ENCODE results near the gene PEAK3. TPM values are rescaled to one million over a fixed set of nuclear protein-coding genes. Genes with fewer than 3 reads are reported as not detected.

Gene PEAK3
- total RNA-seq, 2 experiments from 2014 or later, result not detected

- CTCF ChIA-PET, result no interaction called here
- peaks cover 6% of the 10 kb centered on the region for H3K4me1 Mint-ChIP-seq (ENCODE audit: low read depth)
Observed at GRCh38 chr19:2294687-2295335, 12.8 kb upstream of the PEAK3 start.

GRCh38 chr19:2291185-2291751, 9.3 kb upstream of the PEAK3 start:
- no peaks in the 10 kb centered on the region for H3K9me3 Mint-ChIP-seq
- DNase-seq, result no peak
- intact Hi-C loops (cut with micrococcal nuclease), result no loop called here
- no peaks in the 10 kb centered on the region for H3K36me3 Mint-ChIP-seq
- H3K4me3 Mint-ChIP-seq, result peak overlapping the region; percentile 69
- no peak overlapping the region for H3K27ac Mint-ChIP-seq
- ChIA-PET POLR2A (interaction anchor here (1.3 kb wide), 1 partner anchor 37 kb away, joined by 4 read pairs; the partner anchor contains the start of genes LSM7 and SPPL2B), CTCF (interaction anchor here (0.5 to 0.7 kb wide), 3 partner anchors 14 to 101 kb away, joined by 3 read pairs; no protein-coding TSS in a partner anchor)
- peaks cover 21% of the 10 kb centered on the region for H3K4me1 Mint-ChIP-seq (ENCODE audit: low read depth)
- peaks cover 8% of the 10 kb centered on the region for H3K27me3 Mint-ChIP-seq

More at GRCh38 chr19:2294687-2295335, 12.8 kb upstream of the PEAK3 start:
- DNase-seq, result no peak
- intact Hi-C loops (cut with micrococcal nuclease), result no loop called here
- peaks cover 1% of the 10 kb centered on the region for H3K27me3 Mint-ChIP-seq
- H3K9me3 Mint-ChIP-seq, result no peaks in the 10 kb centered on the region
- H3K36me3 Mint-ChIP-seq, result no peaks in the 10 kb centered on the region
- POLR2A ChIA-PET, result interaction anchor here (0.9 kb wide), 1 partner anchor 14 kb away, joined by 4 read pairs; no protein-coding TSS in a partner anchor
- H3K4me3 Mint-ChIP-seq, result no peak overlapping the region
- no peak overlapping the region for H3K27ac Mint-ChIP-seq

GRCh38 chr19:2290441-2291184, 8.6 kb upstream of the PEAK3 start:
- CTCF ChIA-PET, result interaction anchor here (0.5 kb wide), 1 partner anchor 14 kb away, joined by 3 read pairs; no protein-coding TSS in a partner anchor
- Mint-ChIP-seq H3K4me1 (ENCODE audit: low read depth) (peaks cover 21% of the 10 kb centered on the region), H3K36me3 (no peaks in the 10 kb centered on the region), H3K4me3 (peak overlapping the region; percentile 69), H3K9me3 (no peaks in the 10 kb centered on the region), H3K27me3 (peaks cover 8% of the 10 kb centered on the region), H3K27ac (no peak overlapping the region)
- POLR2A ChIA-PET, result interaction anchor here (1.3 kb wide), 1 partner anchor 37 kb away, joined by 4 read pairs; the partner anchor contains the start of genes LSM7 and SPPL2B
- DNase-seq, result peak; percentile 28
- intact Hi-C loops (cut with micrococcal nuclease), result no loop called here

- intact Hi-C loops (cut with micrococcal nuclease), result no loop called here
- ChIA-PET POLR2A (interaction anchor here (1.0 kb wide), 1 partner anchor 38 kb away, joined by 4 read pairs; the partner anchor contains the start of genes LSM7 and SPPL2B), CTCF (interaction anchor here (1.0 to 1.6 kb wide), 3 partner anchors 15 to 347 kb away, joined by 3 to 10 read pairs (median 4); no protein-coding TSS in a partner anchor)
- Mint-ChIP-seq H3K36me3 (no peaks in the 10 kb centered on the region), H3K9me3 (no peaks in the 10 kb centered on the region), H3K4me3 (peak overlapping the region; percentile 70), H3K27me3 (peaks cover 8% of the 10 kb centered on the region), H3K27ac (no peak overlapping the region), H3K4me1 (ENCODE audit: low read depth) (peaks cover 21% of the 10 kb centered on the region)
- DNase-seq, result peak; percentile 65
Observed at GRCh38 chr19:2289714-2290435, 7.9 kb upstream of the PEAK3 start.

- H3K4me1 Mint-ChIP-seq (ENCODE audit: low read depth), result peaks cover 21% of the 10 kb centered on the region
- intact Hi-C loops (cut with micrococcal nuclease), result no loop called here
- DNase-seq, result no peak
- CTCF ChIA-PET, result interaction anchor here (0.7 to 2.0 kb wide), 7 partner anchors 14 to 348 kb away, joined by 3 to 10 read pairs (median 4); no protein-coding TSS in a partner anchor
- H3K36me3 Mint-ChIP-seq, result no peaks in the 10 kb centered on the region
- peak overlapping the region; percentile 70 for H3K4me3 Mint-ChIP-seq
- POLR2A ChIA-PET, result interaction anchor here (0.8 to 1.0 kb wide), 2 partner anchors 39 to 264 kb away, joined by 3 to 4 read pairs; partner anchors contain the start of genes LSM7 and SPPL2B
- H3K9me3 Mint-ChIP-seq, result no peaks in the 10 kb centered on the region
- H3K27me3 Mint-ChIP-seq, result peaks cover 8% of the 10 kb centered on the region
- H3K27ac Mint-ChIP-seq, result no peak overlapping the region
Observed at GRCh38 chr19:2288818-2289713, 7.1 kb upstream of the PEAK3 start.

- intact Hi-C loops (cut with micrococcal nuclease), result no loop called here
- ChIA-PET POLR2A (interaction anchor here (0.8 kb wide), 1 partner anchor 265 kb away, joined by 3 read pairs; no protein-coding TSS in a partner anchor), CTCF (interaction anchor here (0.7 to 2.0 kb wide), 6 partner anchors 13 to 349 kb away, joined by 3 to 10 read pairs (median 4); no protein-coding TSS in a partner anchor)
- Mint-ChIP-seq H3K9me3 (no peaks in the 10 kb centered on the region), H3K27ac (no peak overlapping the region), H3K4me1 (ENCODE audit: low read depth) (peaks cover 21% of the 10 kb centered on the region), H3K4me3 (peak overlapping the region; percentile 70), H3K36me3 (no peaks in the 10 kb centered on the region), H3K27me3 (peaks cover 8% of the 10 kb centered on the region)
- no peak for DNase-seq
Observed at GRCh38 chr19:2288338-2288817, 6.4 kb upstream of the PEAK3 start.

GRCh38 chr19:2287585-2288337, 5.8 kb upstream of the PEAK3 start:
- H3K27ac Mint-ChIP-seq, result no peak overlapping the region
- intact Hi-C loops (cut with micrococcal nuclease), result no loop called here
- peaks cover 8% of the 10 kb centered on the region for H3K27me3 Mint-ChIP-seq
- ChIA-PET POLR2A (no interaction called here), CTCF (interaction anchor here (1.1 to 2.0 kb wide), 4 partner anchors 13 to 326 kb away, joined by 4 to 10 read pairs (median 6); no protein-coding TSS in a partner anchor)
- no peak for DNase-seq
- no peaks in the 10 kb centered on the region for H3K9me3 Mint-ChIP-seq
- H3K4me3 Mint-ChIP-seq, result no peak overlapping the region
- H3K36me3 Mint-ChIP-seq, result no peaks in the 10 kb centered on the region
- H3K4me1 Mint-ChIP-seq (ENCODE audit: low read depth), result peaks cover 24% of the 10 kb centered on the region

- H3K27me3 Mint-ChIP-seq, result peaks cover 8% of the 10 kb centered on the region
- POLR2A ChIA-PET, result no interaction called here
Observed at GRCh38 chr19:2286402-2287140, 4.6 kb upstream of the PEAK3 start.

GRCh38 chr19:2283835-2284507, 2.0 kb upstream of the PEAK3 start:
- Mint-ChIP-seq H3K4me3 (no peak overlapping the region), H3K36me3 (no peaks in the 10 kb centered on the region), H3K9me3 (no peaks in the 10 kb centered on the region), H3K27ac (no peak overlapping the region), H3K27me3 (peaks cover 3% of the 10 kb centered on the region), H3K4me1 (ENCODE audit: low read depth) (peaks cover 21% of the 10 kb centered on the region)
- intact Hi-C loops (cut with micrococcal nuclease), result no loop called here
- ChIA-PET CTCF (no interaction called here), POLR2A (no interaction called here)
- no peak for DNase-seq

More at GRCh38 chr19:2286402-2287140, 4.6 kb upstream of the PEAK3 start:
- Mint-ChIP-seq H3K4me3 (no peak overlapping the region), H3K36me3 (no peaks in the 10 kb centered on the region), H3K27ac (no peak overlapping the region), H3K9me3 (no peaks in the 10 kb centered on the region), H3K4me1 (ENCODE audit: low read depth) (peaks cover 35% of the 10 kb centered on the region)
- no peak for DNase-seq
- intact Hi-C loops (cut with micrococcal nuclease), result no loop called here
- CTCF ChIA-PET, result interaction anchor here (0.7 to 1.1 kb wide), 4 partner anchors 13 to 106 kb away, joined by 3 to 4 read pairs (median 3); no protein-coding TSS in a partner anchor
